DLD1 (cell line): ENCODE data around the gene PRR9.
"Not testable (repeated sequence)": the region's sequence is repeated elsewhere in the genome, so short reads cannot be mapped to it uniquely, and the experiment has no call there.

Source experiments
- in situ Hi-C: cut with HindIII; loops from 2 replicates; pipeline ENCODE4 v1.10.0; 2017; ENCODE audit warnings: low sequenced_read_pairs

PRR9 gene, protein sequence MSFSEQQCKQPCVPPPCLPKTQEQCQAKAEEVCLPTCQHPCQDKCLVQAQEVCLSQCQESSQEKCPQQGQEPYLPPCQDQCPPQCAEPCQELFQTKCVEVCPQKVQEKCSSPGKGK

GRCh38 chr1:153217212-153217611 is at the start of gene PRR9:
PRR9 (plus strand) TSS chr1:153217584; CDS start chr1:153218145, 561 bp downstream.
- in situ Hi-C loops, result no loop called here

DNA sequence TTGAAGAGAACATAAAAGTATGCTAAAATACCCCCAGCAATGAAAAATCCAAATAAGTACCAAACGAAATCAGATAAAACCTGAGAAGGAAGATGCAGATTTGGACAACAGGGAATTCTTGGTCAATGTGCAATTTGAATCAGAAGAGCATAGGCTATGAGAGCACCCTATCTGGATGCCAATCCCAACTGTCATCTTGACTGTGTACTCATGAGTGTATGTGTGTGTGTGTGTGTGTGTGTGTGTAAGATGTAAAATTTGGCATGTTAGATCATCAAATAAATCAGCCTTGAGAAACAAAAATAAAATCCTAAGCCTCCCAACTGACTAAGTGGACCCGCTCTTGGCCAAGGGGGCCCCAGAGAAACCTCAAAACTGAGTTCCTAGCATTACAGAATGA is 48.7 kb upstream of the PRR9 start:
- in situ Hi-C loops, result no loop called here

DNA sequence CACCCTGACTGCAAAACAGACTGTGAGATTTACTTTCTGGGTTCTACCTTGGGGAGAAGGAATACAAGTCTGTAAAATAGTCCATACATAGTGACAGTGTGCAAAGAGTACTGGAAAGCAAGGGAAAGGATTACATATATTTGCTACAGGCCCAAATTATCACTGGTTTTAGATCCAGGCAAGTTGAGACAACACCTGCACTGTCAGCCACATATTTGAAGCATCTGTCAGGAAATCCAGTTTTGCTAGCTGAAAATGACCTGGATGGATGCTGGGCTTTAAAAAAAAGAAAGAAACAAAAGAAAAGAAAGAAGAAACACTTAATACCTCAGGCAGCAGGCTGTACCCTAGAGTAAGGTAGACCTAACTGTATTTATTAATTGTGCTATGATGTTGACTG is 42.8 kb upstream of the PRR9 start:
- in situ Hi-C loops, result no loop called here

- in situ Hi-C loops, result no loop called here
Observed at GRCh38 chr1:153178922-153179321, 38.5 kb upstream of the PRR9 start.

DNA sequence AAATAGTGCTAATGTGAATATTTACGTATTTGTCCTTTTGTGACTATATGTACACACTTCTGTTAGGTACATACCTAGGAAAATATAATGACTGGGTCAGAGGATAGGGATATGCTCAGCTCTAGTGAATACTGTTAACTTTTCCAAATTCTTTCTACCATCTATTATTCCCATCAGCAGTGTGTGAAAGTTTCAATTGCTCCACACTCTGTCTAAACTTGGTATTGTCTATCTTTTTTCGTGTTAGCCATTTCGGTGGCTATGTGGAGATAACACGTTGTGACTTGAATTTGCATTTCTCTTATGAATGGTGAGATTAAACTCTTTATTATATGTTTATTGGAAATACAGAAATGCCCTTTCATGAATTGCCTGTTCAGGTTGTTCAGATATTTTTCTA is 36.8 kb upstream of the PRR9 start:
- in situ Hi-C loops, result no loop called here

DNA sequence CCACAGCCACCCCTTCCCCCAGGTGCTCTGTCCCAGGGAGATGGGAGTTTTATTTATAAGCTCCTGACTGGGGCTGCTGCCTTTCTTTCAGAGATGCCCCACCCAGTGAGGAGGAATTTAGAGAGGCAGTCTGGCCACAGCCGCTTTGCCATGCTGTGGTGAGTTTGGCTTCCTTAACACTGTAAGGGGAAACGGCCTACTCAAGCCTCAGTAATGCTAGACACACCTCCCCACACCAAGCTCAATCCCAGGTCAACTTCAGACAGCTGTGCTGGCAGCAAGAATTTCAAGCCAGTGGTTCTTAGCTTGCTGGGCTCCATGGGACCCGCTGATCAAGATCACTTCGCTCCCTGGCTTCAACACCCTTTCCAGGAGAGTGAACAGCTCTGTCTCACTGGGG is 29.1 kb upstream of the PRR9 start:
- in situ Hi-C loops, result not testable (repeated sequence)

- in situ Hi-C loops, result no loop called here
Observed at GRCh38 chr1:153190373-153190772, 27.0 kb upstream of the PRR9 start.

- in situ Hi-C loops, result no loop called here
Observed at GRCh38 chr1:153192697-153193096, 24.7 kb upstream of the PRR9 start.

- in situ Hi-C loops, result no loop called here
Observed at GRCh38 chr1:153194331-153195050, 22.9 kb upstream of the PRR9 start.

GRCh38 chr1:153195216-153195615 is 22.2 kb upstream of the PRR9 start:
- in situ Hi-C loops, result no loop called here

DNA sequence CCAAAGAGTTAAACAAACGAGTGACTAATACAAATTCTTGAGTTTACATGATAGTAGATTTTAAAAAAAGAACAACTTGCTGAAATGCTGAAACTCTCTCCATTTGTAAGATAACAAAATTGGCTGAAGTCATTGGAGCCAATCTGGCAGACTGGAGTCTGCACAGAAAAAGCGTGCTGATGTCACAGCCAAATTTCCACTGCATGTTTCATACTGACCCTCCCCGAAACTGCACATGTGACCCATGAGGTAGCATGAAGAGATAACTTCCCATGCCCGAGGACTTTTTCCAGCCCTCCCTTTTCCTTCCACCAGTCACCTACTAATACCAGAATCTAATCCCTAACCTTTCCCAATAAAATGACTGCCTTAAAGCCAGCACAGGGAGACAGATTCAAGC is 15.4 kb upstream of the PRR9 start:
- in situ Hi-C loops, result no loop called here

DNA sequence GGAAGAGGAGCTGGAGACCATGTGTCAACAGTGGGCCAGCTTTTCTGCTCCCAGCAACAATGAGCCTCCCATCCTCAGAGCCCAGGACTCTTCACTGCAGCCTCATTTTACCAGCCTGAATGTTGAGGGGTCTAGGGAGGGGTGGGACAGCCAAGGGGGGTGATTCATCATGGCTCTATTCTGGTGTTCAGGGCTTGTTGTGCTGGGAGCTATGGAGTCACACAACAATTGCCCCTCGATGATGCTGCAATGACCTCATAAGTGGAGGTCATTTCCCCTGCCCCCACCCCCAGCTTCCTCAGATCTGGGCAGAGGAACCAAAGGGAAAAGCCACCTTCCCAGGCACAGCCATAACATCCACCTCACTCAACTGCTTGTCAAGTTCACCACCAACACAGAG is 14.3 kb upstream of the PRR9 start, which contains the start of gene LELP1:
Gene LELP1 (plus strand): TSS at position 301 of the 400 bp plus-strand sequence. CDS start 1,278 bp downstream, outside the sequence.
- in situ Hi-C loops, result no loop called here

GRCh38 chr1:153206631-153207030 is 10.8 kb upstream of the PRR9 start:
- in situ Hi-C loops, result no loop called here

GRCh38 chr1:153210206-153210605 is 7.2 kb upstream of the PRR9 start:
- in situ Hi-C loops, result no loop called here

GRCh38 chr1:153212201-153212600 is 5.2 kb upstream of the PRR9 start:
- in situ Hi-C loops, result no loop called here

- in situ Hi-C loops, result no loop called here
Observed at GRCh38 chr1:153213519-153213918, 3.9 kb upstream of the PRR9 start.

- in situ Hi-C loops, result no loop called here
Observed at GRCh38 chr1:153217744-153218416, 496 bp downstream of the PRR9 start.

GRCh38 chr1:153220606-153221303 is 3.4 kb downstream of the PRR9 start:
- in situ Hi-C loops, result no loop called here

DNA sequence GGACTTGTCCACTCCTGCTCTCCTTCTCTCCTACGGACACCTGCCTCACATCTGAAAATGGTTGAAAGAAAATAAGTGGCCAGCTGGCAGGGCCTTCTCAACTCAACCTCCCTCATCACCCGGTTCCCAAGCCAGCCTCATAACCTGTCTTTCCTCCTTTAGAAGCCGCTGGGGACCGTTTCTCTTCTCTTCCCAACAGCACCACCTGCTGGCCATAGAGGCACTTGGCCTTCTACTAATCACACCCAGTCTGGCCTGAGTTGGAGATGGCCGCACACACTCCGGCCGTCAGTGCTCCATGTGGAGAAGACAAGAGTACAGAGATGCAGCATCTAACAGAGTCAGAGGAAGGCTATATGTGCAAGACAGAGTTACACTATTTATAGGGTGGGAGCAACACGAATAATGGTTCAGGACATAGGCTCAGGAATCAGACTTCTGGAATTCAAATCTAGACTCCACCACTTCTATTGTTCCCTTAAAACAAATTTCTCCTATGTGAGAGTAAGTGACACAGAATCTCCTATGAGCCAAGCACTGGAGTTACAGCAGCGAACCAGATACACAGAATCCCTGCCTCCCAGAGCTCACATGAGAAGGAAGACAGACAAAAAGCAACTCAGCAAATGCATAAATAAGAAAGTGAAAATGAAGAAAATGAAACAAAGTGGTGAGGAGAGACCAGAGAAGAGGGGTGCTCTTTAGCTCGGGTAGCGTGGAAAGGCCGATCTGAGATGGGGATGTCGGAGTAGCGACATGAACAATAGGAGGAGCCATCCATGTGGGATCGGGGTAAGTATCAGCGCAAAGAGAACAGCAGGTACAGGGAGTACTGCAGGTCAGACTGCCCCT is 5.9 kb downstream of the PRR9 start:
- in situ Hi-C loops, result not testable (repeated sequence)

DNA sequence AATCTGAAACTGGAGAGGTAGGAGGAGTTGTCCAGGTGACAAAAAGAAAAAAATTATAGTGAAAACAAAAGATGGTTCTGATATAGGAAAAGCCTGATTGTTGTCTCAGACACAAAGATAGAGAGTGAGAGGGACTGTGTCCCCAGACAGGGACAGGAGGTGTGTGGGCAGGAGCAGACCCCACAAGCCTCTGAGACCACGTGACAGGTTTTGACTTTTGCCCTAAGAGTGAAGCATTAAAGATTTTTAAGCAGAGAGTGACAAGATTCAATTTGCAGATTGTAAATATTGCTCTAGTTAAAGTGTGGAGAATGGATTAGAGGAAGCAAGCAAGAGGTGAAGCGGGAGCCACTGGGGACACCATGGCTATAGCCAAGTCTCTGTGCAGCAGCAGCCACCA is 10.4 kb downstream of the PRR9 start:
- in situ Hi-C loops, result no loop called here

DNA sequence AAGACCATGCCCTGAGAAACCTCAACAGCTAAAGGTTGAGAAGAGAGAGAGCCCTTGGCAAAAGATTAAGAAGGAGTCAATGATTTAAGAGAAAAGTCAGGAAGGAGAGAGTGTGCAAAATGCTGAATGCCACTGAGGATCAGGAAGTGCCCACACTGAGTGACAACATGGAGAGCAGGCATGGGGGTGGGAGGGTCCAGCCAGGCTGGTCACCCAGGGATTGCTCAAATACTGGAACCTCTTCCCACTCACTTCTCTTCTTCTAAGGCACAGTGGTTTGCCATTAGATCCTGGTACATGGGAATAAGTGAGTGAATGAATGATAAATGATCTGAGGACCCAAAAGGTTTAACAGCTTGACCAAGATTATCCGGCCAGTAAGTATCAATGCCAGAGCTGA is 11.1 kb downstream of the PRR9 start:
- in situ Hi-C loops, result no loop called here
